Stimulated activated CD4-positive, alpha-beta T cell treated with anti-CD3 and anti-CD28 coated beads, Interleukin-15, amount 100 ng/mL, for 24 hours (primary cell): ENCODE data around the gene RAP1GDS1.
"Not testable (repeated sequence)": the region's sequence is repeated elsewhere in the genome, so short reads cannot be mapped to it uniquely, and the experiment has no call there.

Experiments used
- DNase-seq: peaks from one replicate; pipeline ENCODE4 v3.0.0-alpha.2; 2020

Gene RAP1GDS1

DNA sequence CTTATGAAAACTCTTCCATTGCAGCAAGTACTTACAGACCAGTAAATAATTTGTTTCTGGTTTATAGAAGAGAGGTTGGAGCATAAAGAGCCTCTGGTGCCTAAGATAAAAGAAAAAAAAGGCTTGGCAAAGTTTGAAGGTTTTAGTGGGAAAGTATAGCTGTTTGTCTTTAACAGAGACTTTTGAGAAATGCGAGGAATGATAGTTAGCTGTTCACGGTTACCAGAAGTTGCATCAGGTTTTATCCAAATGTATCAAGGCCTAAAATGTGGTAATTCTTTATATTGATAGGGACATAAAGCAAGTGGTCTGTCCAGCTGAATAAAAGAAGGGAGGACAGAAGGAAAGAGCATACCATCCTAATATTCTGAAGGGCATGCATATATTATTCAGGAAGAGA is 29.3 kb downstream of the RAP1GDS1 start:
- no peak for DNase-seq

DNA sequence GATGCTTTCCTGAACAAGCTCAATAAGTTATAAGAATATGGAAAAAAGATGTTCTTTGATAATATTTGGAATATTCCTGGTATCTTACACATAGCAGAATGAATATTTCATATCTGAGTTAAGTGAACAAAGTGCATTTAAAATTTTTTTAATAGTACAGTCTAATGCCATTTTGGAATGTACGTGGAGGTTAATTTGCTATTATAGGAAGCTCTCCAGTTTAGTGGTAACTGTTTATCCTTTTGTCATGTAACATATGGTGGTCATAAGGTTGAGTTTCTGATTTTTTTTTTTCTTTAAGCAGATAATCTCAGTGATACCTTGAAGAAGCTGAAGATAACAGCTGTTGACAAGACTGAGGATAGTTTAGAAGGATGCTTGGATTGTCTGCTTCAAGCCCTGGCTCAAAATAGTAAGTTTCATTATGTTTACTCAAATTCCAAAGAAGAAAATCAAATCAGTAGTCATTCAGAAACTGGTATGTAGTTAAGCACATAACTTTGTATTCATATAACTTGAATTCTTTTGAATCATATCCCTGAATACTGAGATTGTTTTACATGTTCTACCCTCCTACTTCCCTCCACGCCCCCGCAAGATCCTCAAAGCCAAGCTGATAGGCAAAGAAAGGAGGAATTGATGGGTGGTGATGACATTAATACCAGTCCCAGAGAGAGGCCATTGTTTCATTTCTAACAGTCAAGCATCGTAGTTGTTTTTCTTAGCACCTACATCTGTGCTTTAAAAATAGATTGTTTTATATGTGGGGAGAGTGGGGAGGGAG is 32.1 kb downstream of the RAP1GDS1 start:
- DNase-seq, result peak; percentile 38

DNA sequence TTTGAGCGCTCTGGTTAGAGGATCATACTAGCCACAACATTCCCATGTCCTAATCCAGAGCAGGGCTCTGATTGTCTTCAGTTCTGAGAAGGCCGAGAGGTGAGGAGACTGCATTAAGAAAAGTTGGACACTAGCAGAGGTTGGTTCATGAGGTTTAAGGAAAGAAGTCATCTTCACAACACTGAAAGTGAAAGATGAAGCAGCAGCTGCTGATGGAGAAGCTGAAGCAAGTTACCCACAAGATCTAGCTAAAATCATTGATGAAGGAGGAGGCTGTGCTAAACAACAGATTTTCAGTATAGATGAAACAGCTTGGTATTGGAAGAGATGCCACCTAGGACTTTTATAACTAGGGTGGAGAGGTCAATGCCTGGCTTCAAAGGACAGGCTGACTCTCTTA is 36.8 kb downstream of the RAP1GDS1 start:
- no peak for DNase-seq

DNA sequence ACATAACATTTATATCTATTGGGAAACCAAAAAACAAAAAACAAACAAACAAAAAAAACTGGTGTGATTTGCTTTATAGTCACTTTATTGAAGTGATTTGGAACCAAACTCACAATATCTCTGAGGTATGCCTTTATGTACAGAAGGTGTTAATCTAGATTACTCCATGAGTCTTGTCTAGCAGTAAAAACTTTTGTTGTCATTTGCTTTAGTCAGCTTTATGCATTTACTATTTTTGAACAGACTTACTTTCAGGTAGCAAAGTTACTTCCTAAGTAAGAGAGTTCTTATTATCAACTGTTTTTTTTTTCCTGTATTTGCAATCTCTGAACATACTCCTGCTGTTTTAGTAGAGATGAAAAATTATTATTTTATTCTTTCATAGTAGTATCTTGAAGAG is 39.5 kb downstream of the RAP1GDS1 start:
- no peak for DNase-seq

DNA sequence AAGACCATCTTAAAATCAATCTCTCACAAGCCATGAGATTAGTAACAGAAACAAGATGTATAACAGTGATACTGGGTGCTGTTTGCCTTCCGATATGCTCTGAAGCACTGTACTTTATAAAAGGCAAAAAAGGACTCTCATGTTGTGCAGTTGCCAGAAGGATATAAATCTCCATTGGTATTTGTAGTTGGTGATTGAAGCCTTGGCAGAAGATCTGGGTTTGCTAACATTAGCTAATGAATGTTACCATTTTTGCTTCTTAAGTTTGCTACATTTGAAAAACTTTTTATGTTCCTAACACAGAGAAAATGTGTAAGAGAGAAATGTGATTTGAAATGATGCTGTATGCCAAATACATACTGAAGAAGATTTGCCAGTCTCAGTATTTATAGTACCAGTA is 44.4 kb downstream of the RAP1GDS1 start:
- DNase-seq, result no peak

DNA sequence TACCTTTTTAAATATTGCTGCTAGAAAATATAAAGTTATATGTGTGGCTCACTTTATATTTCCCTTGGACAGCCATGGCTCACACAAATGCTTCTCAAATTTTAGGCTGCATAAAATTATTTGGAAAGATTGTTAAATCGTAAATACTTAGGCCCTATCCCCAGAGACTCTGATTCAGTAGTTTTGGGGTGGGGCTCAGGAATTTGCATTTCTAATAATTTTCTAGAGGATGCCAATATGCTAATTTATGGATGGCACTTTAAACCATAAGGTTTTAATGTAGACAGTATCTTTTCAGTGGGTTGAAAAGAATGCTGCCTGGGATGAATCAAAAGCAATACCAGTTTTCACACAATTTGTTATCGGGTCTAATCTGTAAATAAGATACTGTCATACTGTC is 49.7 kb downstream of the RAP1GDS1 start:
- DNase-seq, result no peak

DNA sequence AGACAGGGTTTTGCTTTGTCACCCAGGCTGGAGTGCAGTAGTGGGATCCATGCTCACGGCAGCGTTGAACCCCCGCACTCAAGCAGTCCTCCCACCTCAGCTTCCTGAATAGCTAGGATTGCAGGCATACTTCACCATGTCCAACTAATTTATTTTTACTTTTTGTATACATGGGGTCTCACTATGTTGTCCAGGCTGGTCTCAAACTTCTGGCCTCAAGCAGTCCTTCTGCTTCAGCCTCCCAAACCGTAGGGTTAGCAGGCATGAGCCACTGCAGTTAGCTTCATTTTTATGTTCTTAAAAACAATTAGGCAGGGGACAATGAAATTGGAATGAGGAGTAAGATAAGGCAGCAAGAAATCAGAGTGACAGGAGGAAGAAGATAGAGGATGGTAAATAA is 50.5 kb downstream of the RAP1GDS1 start:
- DNase-seq, result no peak

DNA sequence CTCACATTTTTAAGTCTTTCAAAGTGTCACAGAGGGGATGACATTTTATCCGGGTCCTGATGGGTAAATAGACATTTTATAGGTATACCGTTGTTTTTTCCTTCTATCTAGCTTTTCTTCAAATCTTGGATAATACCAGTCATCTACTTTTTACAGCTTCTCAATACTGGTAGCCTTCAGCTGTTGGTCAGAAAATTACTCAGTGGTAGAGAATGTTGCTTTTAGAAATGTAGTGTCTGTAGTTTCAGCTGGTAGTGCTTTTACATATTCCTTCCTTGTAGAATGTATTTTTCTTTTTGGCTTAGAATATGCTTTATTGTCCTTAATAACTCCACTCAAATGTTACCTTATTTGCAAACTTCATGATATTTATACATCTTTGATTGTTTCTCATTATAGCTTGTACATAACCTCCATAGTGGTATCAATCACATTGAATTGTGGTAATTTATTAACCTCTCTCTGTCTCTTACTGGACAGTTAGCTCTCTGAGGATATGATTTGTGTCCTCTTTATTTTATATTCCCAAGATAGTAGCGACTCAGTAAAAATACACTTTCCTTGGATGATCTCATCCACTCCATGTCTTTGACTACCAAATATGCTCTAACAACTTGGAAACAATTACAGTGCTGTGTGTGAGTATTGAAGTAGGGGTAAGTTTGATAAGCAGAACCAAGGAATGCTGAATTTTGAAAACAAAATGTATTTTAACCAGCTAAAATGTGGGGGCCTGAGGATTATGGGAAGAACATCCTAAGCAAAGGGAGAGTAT is 53.8 kb downstream of the RAP1GDS1 start:
- DNase-seq, result no peak

DNA sequence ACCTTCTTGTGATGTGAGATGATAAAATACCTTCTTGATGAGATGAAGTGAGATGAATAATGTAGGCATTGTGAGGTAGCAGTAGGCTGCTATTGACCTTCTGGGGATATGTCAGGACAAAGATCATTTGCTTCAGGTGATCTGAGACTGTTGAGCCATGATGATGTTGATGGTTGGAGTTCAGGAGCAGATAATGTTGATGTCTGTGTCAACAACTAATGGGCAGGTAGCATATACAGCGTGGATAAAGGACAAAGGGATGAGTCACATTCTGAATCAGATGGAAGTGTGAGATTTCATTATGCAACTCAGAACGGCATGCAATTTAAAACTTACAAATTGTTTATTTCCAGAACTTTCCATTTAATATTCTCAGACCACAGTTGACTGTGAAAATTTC is 57.3 kb downstream of the RAP1GDS1 start:
- no peak for DNase-seq

DNA sequence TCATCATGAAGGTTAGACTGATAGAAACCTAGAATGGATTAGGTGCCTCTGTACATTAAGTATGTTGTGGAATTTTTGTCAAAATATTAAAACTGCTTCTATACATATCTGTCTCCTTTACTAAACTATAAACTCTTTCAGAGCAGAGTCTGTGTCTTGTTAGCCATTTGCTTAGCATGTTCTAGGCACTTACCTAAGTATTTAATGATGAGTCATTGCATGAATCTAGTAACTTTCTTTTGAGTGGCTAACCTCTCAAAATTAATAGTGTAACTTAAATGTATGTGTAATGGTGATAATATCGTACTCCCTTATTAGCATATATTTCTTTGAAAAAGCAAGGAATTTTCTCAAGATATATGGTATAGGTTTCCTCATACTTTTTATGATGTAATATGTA is 57.8 kb downstream of the RAP1GDS1 start:
- DNase-seq, result no peak

DNA sequence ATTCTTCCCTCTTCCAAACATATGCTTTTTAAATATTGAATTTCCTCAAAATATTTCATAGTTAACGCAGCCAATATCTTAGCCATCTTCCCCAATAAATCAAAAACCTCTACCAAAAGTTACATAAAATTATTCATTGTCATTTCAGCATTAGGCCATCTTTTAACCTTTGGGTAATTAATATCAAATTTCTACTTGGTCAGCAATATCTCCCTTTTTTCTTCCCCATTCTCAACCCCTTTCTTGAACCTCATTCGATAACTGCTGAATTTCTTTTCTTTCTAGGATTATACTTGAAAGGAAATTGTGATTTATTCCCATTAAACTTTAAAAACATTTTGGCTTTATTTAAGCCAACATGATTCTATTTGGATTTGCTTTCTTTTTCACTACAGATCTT is 65.0 kb downstream of the RAP1GDS1 start:
- no peak for DNase-seq

DNA sequence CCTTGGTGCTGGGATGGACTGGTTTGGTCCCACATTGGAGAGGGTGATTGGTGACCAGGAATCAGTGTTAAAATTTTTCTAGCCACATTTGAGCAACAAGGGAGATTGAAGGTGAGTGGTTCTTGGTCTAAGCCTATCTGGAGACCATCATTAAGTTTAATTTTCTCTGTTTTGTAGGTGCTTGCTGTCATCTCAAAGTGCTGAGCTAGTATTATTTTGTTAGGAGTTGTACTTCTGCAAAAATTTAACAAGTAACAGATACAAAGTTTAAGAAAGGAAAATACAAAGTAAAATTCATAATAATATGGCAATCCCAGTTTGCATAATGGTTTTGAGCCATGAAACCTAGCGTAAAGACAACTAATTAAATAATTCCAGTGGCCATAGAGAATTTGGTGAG is 66.5 kb downstream of the RAP1GDS1 start:
- no peak for DNase-seq

DNA sequence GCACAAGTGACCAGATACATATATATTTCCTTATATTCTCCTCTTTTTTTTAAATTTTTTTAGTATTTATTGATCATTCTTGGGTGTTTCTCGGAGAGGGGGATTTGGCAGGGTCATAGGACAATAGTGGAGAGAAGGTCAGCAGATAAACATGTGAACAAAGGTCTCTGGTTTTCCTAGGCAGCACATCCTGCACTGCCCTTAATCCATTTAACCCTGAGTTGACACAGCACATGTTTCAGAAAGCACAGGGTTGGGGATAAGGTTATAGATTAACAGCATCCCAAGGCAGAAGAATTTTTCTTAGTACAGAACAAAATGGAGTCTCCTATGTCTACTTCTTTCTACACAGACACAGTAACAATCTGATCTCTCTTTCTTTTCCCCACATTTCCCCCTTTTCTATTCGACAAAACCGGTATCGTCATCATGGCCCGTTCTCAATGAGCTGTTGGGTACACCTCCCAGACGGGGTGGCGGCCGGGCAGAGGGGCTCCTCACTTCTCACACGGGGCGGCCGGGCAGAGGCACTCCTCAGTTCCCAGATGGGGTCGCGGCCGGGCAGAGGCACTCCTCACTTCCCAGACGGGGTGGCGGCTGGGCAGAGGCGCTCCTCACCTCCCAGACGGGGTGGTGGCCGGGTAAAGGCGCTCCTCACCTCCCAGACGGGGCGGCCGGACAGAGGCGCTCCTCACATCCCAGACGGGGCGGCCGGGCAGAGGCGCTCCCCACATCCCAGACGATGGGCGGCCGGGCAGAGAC is 68.9 kb downstream of the RAP1GDS1 start:
- not testable (repeated sequence) for DNase-seq

DNA sequence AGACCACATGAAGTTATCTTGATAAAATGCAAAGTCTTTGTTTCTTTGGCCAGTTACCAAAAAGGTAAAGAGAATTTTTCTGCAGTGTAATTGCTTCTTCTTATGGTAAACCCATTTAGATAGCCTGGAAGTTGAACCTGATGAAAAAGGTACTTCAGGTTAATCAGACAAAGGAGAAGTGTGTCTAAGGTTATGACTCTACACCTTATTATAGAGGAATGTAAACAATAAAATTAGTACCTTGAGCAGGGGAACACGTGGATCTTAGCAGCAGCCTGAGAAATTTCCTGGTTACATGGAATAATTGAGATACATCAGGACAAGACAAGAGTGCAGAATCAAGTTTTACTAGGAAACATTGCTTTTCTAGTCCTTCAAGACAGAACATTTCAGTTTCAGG is 70.8 kb downstream of the RAP1GDS1 start:
- no peak for DNase-seq

DNA sequence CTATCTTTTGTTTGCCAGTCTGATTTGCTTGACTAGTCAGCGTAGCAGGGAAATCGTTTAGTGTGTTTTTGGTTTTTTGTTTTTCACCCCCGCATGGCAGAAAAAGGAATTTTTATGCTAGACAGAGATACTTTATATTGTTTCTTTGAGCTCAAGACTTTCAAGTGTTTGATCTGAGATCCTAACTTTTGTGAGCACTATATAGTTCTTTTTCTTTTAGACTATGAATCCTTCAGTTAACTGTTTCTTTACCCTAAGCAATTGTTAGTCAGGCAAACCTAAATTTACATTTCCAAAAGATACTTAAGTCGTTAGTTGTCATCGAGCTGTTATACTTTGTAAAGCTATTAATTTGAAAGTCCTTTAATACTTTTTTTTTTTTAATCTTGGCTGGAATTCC is 73.3 kb downstream of the RAP1GDS1 start:
- DNase-seq, result no peak

DNA sequence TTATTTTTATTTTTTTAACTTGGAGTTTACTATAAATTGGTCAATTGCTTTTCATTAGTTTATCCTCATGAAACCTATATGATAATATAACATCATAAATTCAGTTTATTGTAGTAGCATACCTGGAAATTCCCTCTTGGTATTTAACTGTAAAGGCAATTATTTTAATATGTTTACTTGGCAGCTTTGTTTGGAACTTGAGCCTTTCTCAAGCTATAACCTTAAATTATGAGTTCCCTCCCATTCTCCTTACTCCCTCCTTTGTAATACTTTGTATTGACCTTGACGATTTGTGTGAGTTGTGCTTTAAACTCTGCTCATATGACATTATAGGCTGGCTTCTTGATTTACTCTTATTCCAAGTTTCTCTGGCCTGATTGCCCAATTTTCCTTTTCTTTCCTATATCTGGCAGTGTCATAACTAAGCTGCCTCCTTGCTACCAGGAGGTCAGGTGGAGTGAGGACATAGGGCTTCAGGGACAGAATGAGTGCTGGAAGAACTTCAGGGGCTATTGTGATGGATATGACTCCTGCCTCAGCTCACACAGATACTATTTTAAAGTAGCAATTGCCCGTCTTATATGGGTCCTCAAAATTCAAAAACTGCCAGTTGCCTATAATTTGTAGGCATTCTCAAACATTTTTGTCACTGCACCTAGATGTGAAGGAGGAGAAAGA is 77.7 kb downstream of the RAP1GDS1 start:
- DNase-seq, result no peak

DNA sequence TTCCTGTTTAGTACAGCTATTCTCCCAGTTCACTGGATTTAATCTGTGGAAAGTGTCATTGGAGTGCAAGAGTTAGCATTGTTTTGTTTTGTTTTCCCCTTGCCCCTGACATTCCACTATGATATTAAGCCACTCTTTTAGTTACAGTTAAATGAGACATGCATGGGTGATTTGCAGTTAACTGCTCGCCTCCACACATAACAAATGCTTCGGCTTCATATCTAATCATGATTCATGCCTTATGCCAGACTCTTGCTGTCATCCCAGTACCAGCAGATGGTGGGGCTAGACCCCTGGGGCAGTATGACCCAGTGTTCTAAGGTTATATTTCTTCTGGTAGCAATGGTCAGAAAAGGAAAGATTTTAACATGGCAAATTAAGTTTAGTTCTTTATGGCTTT is 80.1 kb downstream of the RAP1GDS1 start:
- no peak for DNase-seq

DNA sequence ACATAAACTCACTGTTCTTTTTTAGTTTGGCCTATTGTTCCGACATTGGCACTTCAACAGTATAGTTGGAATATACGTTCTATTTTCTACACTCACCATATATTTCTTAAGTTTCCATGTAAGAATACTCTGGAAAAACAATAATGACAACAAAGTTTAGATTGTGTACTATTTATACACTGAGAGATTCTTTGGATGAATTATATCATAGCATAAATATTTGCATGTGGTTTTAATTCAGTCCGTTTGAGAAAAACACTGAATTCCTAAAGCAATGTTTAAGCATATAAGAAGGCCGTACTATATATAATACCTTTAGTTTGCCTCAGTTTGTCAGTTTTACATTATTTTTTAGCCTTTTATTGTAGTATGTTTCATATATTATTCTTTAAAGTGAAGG is 82.4 kb downstream of the RAP1GDS1 start:
- no peak for DNase-seq

DNA sequence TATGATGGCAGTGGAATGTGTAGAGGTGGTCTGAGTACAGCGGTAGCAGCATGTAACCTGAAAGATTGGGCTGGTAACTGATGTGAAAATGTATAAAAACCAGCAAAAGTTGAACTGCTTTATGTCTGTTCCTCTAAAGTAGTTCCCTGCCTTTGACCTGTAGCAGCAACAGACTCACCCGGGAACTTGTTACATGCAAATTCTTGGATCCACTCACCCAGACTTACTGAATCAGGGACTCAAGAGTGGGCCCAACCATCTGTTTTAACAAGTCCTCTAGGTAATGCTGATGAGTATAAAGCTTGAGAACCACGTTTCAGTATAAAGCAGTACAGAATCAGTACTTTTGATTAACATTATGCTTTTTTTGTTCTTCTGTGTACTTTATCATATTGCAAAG is 84.7 kb downstream of the RAP1GDS1 start:
- no peak for DNase-seq

DNA sequence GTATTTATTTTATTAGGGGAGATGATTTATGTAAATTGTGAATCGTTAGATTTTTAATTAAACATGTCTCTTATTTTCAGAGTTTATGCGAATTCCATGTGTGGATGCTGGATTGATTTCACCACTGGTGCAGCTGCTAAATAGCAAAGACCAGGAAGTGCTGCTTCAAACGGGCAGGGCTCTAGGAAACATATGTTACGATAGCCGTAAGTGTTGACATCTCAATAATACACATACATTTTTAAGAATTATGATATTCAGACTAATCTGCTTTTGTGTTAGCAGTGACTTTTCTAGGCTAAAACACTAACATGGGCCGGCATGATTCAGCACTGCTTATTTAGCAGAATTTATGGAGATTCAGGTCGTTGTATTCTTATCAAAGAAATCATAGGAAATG is 91.2 kb downstream of the RAP1GDS1 start:
- no peak for DNase-seq

DNA sequence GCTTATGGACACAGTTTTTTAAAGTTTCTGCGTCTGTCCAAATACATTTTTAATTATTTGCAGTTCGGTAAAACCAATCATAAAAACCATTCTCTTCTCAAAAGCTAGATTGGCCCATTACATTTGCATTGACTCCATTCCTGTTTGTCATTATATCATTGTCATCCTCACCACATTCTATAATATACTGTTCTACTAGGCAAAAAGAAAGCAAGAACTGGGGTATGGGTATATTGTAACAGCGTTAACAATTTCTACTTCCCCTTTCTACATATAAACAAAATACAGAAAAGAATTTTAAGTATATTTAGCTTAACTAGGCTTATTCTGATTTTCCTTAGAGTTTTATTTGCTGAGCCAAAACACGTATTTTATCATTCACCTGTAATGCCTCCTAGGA is 91.8 kb downstream of the RAP1GDS1 start:
- DNase-seq, result no peak

DNA sequence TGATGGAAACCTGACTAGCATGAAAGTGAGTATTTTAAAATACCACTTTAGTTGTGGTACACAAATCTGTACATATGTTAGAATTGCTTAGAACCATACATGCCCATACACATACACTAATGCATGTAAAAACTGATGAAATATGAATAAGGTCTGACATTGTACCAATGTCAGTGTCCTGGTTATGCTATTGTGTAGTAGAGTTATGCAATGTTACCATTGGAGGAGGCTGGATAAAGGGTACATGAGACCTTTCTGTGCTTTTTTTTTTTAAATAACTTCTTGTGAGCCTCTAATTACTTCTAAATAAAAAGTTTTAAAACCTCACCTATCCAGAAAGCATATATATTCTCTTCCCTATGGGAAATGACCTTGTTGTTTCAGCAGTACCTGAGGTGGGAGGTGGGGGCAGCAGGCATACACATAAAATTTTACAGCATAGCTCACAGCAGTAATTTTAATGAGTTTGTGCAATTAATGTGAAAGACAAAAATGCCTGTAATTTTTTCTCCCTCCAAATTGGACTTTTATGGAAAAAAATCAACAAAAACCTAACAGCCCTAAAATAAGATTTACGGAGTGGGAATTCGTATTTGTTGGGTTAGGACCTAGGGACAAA is 97.6 kb downstream of the RAP1GDS1 start:
- DNase-seq, result no peak

DNA sequence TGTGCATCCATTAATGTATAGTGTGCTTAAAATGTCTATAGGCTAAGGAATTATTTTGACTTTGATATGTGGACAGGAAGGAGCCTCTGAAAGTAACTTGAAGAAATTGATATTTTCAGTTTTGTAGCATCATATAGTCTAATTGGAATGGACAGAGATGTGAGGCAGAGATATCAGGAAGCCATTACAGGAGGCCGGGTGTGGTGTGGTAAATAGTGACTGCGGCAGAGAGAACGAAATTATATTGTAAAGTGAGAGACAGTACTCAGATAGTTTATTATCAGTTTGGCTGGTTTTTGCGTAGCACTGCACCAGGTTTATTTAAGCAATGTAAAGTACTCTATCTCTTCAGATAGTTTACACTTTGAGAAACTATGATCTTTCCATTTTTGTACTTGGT is 98.5 kb downstream of the RAP1GDS1 start:
- DNase-seq, result no peak
